GM21381 (cell line): ENCODE data around the gene KDM4B.
"Not testable (repeated sequence)": the region's sequence is repeated elsewhere in the genome, so short reads cannot be mapped to it uniquely, and the experiment has no call there.

Experiments
- ATAC-seq: cut with Tn5 transposase; IDR thresholded peaks from one replicate; pipeline ENCODE4 v1.9.1; 2021; ENCODE audit warnings: mild to moderate bottlenecking, moderate library complexity; ENCODE audit not compliant: unreplicated experiment

The KDM4B gene

GRCh38 chr19:4967738-4968461 lies 1.0 kb upstream of the KDM4B start:
- no peak for ATAC-seq

DNA sequence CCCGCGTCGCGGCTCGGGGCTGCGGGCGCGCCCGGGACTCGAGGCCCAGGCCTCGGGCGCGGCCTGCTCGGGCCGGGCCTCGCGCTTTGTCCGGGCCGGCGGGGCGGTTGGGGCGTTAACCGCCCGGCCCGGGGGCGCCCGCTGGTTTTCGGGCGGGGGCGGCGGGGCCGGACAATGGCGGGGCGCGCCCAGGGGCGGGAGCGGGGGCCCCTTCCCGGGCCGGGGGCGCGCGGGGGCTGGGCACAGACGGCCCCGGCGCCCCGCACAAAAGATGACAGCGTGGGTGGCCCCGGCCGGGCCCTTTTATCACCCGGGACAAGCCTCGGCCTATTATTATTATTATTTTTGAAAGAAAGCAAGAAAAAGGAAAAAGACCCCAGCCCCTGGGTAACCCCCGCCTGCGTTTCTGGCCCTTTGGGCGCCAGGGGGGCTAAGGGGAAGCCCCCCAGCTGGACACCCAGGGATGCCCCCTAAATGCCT lies 419 bp downstream of the KDM4B start:
- no peak for ATAC-seq

- ATAC-seq: no peak
Observed at GRCh38 chr19:4969772-4970531, 1.0 kb downstream of the KDM4B start.

DNA sequence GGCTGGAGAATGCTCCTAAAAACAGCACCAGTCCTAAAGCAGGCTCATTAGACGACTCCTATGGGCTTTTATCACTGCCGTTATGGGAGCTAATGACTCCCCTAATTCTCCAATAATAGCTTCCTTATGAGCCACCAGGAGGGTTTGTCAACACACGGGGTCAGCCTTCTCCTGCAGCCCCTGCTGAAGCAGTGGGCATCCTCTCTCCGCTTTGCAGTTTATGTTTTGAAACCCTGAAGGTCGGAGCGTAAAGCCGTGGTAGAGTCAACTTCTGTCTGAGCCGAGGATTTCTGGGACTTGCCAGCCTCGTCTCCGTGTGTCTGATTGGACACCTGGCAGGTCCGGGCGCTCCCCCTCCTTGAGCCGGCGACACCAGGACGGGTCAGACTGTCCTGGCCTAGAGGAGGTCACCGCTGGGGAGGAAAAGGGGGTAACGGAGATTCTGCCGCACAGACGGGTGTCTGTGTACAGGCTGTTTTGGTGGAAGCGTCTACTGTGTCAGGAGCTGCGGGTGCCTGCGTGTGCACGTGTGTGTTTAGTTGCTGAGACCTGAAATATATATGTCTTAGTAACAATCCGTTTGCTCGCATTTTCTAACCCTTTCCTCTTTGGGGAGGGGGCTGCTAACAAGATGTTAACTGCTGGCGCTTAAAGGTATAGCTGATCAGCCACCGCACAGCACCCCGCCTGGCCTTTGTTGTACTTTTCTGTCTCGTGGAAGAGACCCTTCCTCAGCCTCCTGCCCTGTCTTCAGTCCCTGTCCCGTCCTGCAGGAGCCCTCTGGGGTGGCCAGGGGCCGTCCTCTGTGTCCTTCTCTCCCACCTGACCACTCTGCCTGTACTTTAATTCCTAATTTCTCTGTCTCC lies 1.9 kb downstream of the KDM4B start:
- no peak for ATAC-seq

DNA sequence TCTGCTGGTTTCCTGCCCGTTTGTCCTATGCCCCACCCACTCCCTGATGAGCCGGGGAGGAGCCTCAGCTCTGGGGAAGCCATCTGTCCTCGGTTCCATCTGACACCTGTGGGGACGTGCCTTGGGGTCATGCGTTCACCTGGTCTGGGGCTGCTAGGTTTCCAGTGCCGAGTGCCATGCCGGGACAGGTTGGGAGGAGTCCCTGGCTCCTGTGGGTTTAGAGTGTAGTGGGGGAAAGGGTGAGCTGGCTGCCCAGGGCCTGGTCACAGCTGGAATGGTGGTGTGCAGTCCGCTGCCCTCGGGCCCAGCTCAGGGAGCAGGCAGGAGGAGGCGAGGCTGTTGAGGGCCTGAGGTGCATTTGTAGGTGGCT lies 2.5 kb downstream of the KDM4B start:
- ATAC-seq: no peak

DNA sequence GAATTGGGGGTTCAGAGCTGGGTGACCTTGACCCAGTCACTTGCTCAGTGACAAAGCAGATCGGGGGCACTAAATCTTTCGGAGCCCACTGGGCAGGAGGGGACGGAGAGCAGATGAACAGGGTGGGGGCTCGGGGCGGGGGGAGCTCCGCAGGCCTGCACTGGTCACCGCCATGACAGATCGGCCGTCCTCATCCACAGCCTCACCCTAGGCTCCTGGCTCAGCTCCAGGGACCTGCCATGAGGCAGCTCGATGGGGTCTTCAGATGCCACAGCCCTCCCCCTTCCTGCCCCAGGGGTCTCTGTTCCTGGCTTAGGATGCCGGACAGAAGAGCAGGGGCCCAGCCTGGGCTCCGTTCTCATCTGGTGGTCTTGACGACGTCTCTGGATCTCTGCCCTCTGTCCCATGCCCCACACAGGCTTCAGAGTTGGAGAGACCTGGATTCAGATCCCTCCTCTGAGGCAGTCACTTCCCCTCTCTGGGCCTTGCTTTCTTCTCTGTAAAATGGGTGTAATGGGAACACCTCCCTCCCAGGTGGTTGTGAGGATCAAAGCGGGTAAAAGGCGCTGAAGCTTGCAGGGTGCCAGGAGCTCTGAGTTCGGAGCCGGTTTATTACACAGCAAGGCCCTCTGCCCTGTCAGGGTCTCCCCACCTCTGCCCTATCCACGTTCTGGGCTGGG lies 3.0 kb downstream of the KDM4B start:
- ATAC-seq: no peak

- no peak for ATAC-seq
Observed at GRCh38 chr19:4972509-4973230, 3.8 kb downstream of the KDM4B start.

- ATAC-seq: no peak
Observed at GRCh38 chr19:4974880-4975469, 6.1 kb downstream of the KDM4B start.

DNA sequence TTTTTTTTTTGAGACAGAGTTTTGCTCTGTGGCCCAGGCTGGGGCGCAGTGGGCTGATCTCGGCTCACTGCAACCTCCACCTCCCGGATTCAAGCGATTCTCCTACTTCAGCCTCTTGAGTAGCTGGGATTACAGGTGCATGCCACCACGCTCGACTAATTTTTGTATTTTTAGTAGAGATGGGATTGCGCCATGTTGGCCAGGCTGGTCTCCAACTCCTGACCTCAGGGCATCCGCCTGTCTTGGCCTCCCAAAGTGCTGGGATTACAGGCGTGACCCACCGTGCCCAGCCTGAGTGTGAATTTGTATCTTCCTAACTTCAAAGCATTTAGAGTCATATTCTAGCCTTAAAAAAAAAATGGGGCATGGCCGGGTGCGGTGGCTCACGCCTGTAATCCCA lies 6.7 kb downstream of the KDM4B start:
- not testable (repeated sequence) for ATAC-seq

- ATAC-seq: no peak
Observed at GRCh38 chr19:4976401-4977298, 7.7 kb downstream of the KDM4B start.

- ATAC-seq: no peak
Observed at GRCh38 chr19:4977299-4978174, 8.6 kb downstream of the KDM4B start.

GRCh38 chr19:4979211-4979807 lies 10.4 kb downstream of the KDM4B start:
- no peak for ATAC-seq

GRCh38 chr19:4980067-4980466 lies 11.2 kb downstream of the KDM4B start:
- ATAC-seq: no peak

GRCh38 chr19:4980838-4981680 lies 12.1 kb downstream of the KDM4B start:
- ATAC-seq: no peak

- ATAC-seq: no peak
Observed at GRCh38 chr19:4981681-4981958, 12.7 kb downstream of the KDM4B start.

DNA sequence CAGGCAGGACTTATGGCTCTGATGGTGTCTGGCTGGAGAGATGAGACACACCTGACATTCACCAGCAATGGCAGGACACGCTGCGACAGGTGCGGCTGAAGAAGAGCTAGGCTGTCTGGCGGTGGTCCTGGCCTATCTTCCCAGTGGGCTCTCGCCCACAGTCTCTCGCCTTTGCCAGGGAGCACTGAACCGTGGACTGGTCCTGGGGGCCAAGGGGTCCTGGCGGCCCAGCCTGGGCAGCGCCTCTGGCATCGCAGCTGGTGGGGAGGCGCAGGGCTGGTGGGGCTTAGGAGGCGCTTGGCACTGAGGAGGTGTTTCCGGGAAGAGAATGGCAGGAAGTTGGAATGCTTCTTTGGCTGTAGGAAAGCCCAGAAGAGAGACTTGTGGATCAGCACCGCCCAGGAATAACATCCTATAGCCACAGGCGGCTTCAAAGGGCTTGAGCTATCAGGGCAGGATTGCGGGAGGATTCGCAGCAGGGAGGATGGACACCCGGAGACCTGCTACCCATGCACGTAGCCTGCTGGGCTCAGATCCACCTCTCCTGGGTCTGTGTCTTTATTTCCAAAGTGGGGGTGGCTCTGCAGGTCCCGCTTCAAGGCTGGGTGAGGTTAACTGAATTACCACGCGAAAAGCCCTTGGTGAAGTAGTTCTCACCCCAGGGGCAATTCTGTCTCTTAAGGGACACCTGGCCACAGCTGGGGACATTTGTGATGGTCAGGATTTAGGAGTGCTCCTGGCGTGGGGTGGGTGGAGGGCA lies 14.6 kb downstream of the KDM4B start:
- ATAC-seq: no peak
